Osteocyte (in vitro differentiated cells): ENCODE results near the gene FAM98C. TPM values are rescaled to one million over a fixed set of nuclear protein-coding genes. Genes with fewer than 3 reads are reported as not detected.
A peak's percentile ranks its signal among the peaks of the same experiment; 100 is the strongest.

Experiments used
- DNase-seq: peaks from one replicate; pipeline ENCODE4 v3.0.0; 2021; ENCODE audit warnings: mixed read lengths; ENCODE audit not compliant: unreplicated experiment; ENCODE audit errors: extremely low spot score
- H3K27ac Mint-ChIP-seq: one replicate; pipeline ENCODE4 v1.8.0; 2021; ENCODE audit warnings: mild to moderate bottlenecking, mixed read lengths; ENCODE audit not compliant: unreplicated experiment
- H3K27me3 Mint-ChIP-seq: one replicate; pipeline ENCODE4 v1.8.0; 2021; ENCODE audit warnings: mixed read lengths; ENCODE audit not compliant: unreplicated experiment
- H3K36me3 Mint-ChIP-seq: one replicate; pipeline ENCODE4 v1.8.0; 2021; ENCODE audit warnings: mixed read lengths; ENCODE audit not compliant: unreplicated experiment
- H3K4me1 Mint-ChIP-seq: one replicate; pipeline ENCODE4 v1.8.0; 2021; ENCODE audit warnings: mixed read lengths; ENCODE audit not compliant: unreplicated experiment
- H3K4me3 Mint-ChIP-seq: one replicate; pipeline ENCODE4 v1.8.0; 2021; ENCODE audit warnings: mild to moderate bottlenecking, moderate library complexity, mixed read lengths; ENCODE audit not compliant: unreplicated experiment
- H3K9me3 Mint-ChIP-seq: one replicate; pipeline ENCODE4 v1.8.0; 2021; ENCODE audit warnings: mixed read lengths; ENCODE audit not compliant: unreplicated experiment
- CTCF ChIP-seq: fragments of 200-600 bp; sonication (generic); IDR thresholded peaks from 2 replicates; pipeline ENCODE4 v1.5.0; 2021; ENCODE audit warnings: antibody characterized with exemption, mild to moderate bottlenecking, moderate library complexity
- total RNA-seq: library from RNA; stranded (reverse); gene quantifications from 2 replicates; pipeline ENCODE4 v1.2.1, GENCODE V29; 2021

The FAM98C gene
- total RNA-seq, 1 donor from 2014 or later: 19.4 TPM

GRCh38 chr19:38367041-38367440 lies 35.9 kb upstream of the FAM98C start:
- no peak overlapping the region for H3K27ac Mint-ChIP-seq
- H3K36me3 Mint-ChIP-seq: no peaks in the 10 kb centered on the region
- H3K4me3 Mint-ChIP-seq: no peak overlapping the region
- no peak for DNase-seq
- peaks cover 13% of the 10 kb centered on the region for H3K27me3 Mint-ChIP-seq
- H3K4me1 Mint-ChIP-seq: peaks cover 4% of the 10 kb centered on the region
- H3K9me3 Mint-ChIP-seq: no peaks in the 10 kb centered on the region
- no peak for TF ChIP-seq CTCF

- no peak for DNase-seq
- H3K27me3 Mint-ChIP-seq: peaks cover 13% of the 10 kb centered on the region
- H3K4me1 Mint-ChIP-seq: peaks cover 3% of the 10 kb centered on the region
- no peaks in the 10 kb centered on the region for H3K36me3 Mint-ChIP-seq
- no peaks in the 10 kb centered on the region for H3K9me3 Mint-ChIP-seq
- no peak for TF ChIP-seq CTCF
- H3K27ac Mint-ChIP-seq: no peak overlapping the region
- H3K4me3 Mint-ChIP-seq: no peak overlapping the region
Observed at GRCh38 chr19:38369584-38369983, 33.3 kb upstream of the FAM98C start.

- Mint-ChIP-seq H3K27ac (no peak overlapping the region), H3K36me3 (no peaks in the 10 kb centered on the region), H3K9me3 (no peaks in the 10 kb centered on the region), H3K27me3 (peaks cover 13% of the 10 kb centered on the region), H3K4me3 (no peak overlapping the region), H3K4me1 (peaks cover 10% of the 10 kb centered on the region)
- DNase-seq: no peak
- TF ChIP-seq CTCF: no peak
Observed at GRCh38 chr19:38370299-38370698, 32.6 kb upstream of the FAM98C start.

GRCh38 chr19:38371081-38371480 lies 31.8 kb upstream of the FAM98C start:
- Mint-ChIP-seq H3K9me3 (no peaks in the 10 kb centered on the region), H3K4me1 (peaks cover 18% of the 10 kb centered on the region), H3K27me3 (peaks cover 13% of the 10 kb centered on the region), H3K27ac (no peak overlapping the region), H3K36me3 (no peaks in the 10 kb centered on the region), H3K4me3 (no peak overlapping the region)
- DNase-seq: no peak
- TF ChIP-seq CTCF: no peak

- H3K4me1 Mint-ChIP-seq: peaks cover 24% of the 10 kb centered on the region
- peak overlapping the region; percentile 96 for H3K27ac Mint-ChIP-seq
- H3K36me3 Mint-ChIP-seq: no peaks in the 10 kb centered on the region
- H3K4me3 Mint-ChIP-seq: peak overlapping the region; percentile 100
- DNase-seq: no peak
- no peaks in the 10 kb centered on the region for H3K9me3 Mint-ChIP-seq
- TF ChIP-seq CTCF: no peak
- peaks cover 13% of the 10 kb centered on the region for H3K27me3 Mint-ChIP-seq
Observed at GRCh38 chr19:38373907-38374331, 29.0 kb upstream of the FAM98C start.
